NCI-H146 (cell line): ENCODE data around the gene UBL4B.

ENCODE experiments used
- DNase-seq: peaks from one replicate; lab custom pipeline; 2025; lab: John Stamatoyannopoulos, UW

UBL4B gene

DNA sequence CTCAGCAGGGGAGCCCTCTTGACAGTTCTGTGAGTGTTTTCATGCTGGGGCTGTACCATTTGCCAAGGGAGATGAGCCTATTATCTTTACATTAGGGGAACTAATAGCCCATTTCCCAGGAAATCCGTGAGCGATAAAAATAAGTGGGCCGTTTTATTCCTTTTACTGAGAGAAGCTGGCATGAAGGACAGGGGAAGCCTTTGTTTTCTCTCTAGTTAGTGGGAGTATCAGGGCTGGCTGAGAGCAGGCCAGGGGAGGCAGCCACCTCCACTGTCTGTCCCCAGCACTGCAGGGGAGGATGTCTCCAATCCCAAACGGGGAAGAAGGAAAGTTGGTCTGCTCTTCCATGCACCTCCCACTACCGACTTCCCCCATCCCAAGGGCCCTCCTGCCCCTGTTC, 2.5 kb downstream of the UBL4B start:
- DNase-seq = peak; percentile 37

DNA sequence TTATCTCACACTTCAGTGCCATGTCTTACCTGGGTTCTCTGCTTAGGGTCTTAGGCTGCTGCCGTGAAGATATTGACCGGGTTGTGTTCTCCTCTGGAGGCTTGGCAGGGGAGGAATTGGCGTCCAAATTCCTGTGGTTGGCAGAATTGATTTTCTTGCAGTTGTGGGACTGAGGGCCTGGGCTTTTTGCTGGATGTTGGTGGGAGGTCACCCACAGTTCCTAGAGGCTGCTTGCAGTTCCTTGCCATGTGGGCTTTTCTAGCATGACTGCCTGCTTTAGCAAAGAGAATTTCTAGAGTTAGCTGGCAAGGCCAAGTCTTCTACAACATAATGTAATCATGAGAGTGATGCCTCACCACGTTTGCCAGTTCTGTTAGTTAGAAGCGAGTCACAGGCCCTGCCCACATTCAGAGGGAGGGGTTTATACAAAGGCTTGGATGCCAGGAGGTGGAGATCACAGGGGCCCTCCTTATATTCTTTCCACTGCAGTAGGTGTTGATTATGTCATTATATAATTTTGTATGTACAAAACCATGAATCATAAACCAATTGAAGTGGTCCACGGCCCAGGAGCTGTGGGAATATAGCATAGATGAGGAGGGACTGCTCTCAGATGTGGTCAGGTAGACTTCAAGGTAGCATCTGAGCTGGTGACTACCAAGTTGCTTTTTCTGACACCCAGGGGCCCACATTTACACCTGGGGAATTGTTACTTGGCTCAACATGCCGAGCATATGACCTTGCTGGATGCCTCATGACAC, 6.6 kb downstream of the UBL4B start:
- no peak for DNase-seq

DNA sequence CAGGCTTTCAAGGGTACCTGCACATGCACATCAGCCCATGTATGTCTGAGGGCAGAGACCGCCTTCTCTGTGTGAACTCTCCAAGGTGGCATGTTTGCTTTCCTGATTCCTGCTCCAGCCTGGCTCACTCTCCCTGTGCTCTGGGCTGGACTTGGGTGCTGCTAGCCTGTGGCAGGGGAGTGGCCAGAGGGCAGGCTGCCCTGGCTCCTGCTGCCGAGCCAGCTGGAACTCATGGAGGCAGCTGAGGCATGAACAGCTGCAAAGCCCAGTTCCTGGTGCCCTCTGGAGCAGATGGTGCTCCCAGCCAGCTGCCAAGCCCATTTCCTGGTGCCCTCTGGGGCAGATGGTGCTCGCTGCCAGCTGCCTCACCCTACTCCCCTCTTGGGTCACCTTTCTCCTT, 7.6 kb downstream of the UBL4B start:
- DNase-seq = peak; percentile 22

DNA sequence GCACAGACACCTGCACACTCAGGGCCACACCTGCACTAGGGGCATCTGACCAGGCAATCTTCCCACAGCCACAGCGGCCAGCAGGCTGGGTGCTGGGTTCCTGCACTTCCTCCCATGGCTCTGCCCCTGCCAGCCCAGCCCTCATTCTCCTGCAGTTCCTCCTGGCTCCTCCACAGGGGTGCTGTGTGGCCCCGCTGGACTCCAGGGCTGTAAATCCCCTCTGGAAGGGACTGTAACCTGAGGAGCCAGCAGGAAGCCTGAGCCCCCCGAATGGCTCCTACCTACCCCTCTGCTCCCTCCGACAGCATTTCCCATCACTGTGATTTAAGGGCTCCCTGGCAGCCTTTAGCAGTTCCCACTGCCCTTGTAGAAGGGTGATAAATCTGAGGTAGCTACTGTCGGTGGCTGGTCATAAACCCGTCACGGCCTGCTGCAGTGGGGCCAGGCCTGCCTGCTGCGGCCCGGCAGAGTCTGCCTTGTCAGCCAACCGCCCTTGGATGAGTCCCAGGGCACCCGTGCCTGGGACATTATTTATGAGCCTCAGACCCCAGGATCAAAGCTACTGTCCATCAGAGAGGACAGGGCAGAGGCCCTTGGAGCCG, 8.8 kb downstream of the UBL4B start:
- peak; percentile 28 for DNase-seq

DNA sequence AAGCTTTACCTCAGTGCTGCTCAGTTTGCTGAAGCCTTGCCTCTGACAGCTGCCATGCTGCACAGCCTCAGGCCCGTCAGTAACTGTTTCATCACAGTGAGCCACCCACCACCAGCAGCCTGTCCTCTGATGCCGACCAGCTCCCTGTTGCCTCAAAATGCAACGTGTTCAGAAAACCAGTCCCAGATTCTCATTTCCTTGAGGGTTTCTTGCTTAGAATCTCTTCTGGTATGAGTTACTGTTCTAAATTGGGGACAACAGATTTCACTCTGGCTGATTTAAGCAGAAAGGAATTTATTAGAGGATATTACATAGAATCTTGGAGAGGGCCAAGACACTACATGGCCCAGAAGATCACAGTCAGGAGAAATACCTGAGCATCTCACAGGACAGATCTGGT, 11.0 kb downstream of the UBL4B start:
- no peak for DNase-seq

DNA sequence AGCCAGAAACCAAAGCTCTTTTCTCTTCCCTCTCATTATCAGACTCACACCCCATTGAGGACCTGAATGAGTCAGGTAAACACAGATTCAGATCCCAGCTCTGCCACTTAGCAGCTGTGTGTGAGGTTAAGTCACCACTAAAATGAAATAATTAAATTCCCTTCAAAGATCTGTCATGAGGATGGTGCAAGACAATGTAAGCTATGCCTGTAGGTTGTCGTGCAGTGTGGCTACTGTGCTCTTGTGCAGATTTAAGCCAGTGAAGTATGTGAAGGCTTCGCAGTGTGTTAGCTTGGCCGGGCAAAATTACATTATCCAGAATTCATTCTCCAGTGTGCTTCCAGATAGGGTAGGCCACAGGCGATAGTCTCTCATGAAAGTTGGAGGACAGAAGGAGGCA, 13.6 kb downstream of the UBL4B start:
- peak; percentile 50 for DNase-seq

DNA sequence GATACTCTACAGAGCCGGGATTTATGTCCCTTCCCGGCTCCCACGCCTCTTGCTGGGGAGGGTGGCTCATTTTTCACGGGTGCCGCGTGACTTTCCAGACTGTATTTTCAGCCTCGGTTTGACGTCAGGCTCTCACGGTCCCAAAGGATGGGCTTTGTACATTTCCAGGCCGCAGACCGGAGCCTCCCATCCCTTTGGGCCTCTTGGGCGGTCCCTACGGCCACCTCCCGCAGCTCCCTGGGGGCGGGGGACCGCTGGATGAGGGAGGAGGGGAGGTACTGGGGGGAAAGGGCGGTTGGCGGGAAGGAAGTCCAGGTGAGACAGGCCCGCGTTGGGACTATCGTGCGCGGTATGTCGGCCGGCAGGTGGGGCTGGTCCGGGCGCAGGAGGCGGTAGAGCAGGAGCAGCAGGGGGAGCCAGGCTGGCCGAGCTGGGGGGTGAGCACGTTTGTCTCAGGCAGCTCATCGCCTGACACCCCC, 17.9 kb downstream of the UBL4B start:
- no peak for DNase-seq

DNA sequence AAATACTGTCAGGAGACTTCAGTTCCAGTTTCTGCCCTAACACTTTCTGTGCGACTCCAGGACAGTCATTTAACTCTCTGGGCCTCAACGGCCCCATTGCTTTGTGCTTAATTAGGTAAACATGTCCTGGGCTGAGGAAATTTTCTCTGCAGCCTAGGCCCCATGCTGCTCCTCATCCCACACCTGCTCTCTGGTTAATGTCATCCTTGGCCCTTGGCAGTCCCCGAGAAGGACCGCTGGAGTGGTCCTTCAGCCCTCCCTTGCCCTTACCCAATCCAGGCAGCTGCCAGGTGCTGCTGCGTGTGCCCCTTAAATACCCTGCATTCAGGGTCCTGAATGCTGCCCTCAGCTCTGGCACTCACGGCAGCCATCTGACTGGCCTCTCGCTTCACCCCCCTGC, 18.7 kb downstream of the UBL4B start:
- peak; percentile 78 for DNase-seq

DNA sequence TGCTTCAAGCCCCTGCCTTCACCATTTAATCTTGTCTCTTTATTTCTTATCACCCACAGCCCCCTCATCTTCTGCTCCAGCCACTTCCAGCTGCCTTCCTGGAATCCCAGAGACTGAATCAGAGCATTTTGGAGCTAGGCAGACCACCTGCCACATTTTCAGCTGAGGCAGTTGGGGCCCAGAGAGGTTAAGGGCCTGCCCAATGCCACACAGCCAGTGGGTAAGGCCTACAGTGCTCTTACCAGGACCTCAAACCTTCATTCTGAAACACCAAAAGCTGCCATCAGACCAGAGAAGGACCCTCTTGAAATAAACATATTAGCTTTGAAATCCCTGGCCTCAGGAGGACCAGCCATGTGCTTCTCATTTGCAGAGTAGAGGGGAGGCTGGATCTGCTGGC, 20.4 kb downstream of the UBL4B start:
- no peak for DNase-seq

DNA sequence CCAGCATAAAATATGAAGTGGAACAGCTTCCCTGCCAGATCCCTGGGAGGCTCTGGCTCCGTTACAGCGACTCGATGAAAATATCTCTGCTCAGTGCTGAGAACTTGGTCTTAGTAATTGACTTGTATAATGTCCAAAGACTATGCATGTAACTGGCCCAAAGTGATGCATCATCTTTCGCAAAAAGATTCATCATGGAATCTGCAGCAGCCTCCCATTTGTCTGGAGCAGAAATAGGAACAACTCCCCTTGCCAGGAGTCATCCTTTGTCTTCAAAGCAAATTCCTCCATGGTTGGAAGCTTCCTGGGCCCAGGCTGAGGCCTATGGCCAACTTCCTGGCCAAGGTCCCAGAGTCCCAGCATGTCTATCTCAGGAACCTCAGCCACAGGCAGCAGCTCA, 21.2 kb downstream of the UBL4B start:
- DNase-seq = no peak

DNA sequence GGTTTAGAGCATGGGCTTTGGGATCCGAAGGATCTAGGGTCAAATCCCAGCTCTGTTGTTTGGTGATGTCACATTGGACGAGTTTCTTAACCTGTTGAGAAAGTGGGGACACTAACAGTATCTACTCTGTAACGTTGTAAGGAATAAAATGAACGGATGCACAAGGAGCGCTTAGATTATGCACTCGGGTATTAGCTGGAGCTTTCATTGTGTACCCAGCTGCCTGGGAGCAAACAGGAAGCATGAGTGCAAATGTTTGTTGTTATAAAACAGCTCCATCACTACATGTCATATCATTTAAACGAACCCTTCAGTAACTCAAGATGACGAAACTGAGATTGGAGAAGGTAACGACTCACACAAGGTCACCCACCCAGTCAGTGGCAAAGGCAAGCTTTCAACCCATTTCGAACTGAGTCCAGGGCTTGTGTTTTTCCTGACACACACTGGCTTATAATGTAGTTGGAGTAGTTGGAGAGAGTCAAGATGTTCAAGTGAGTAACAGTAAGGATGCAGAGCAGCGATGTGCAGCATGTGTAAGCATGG, 21.9 kb downstream of the UBL4B start:
- DNase-seq = peak; percentile 88

DNA sequence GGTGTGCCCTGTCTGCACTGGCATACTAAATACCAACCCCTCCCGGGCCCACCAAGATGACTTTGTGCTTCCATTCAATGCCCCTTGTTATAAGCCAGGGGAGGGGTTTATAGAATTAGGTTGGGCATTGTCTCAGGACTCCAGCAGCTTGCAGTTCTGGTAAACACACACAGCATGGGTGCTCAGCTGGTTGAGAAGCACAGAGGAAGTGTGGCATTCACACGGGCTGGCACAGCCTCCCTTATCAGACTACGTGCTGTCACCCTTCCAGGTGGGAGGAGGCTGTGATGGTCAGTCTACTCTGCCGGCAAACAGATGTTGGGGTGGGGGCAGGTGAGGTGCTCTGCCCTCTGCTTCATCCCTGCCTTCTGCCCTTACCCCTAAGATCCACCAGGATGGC, 23.0 kb downstream of the UBL4B start:
- DNase-seq = peak; percentile 97

DNA sequence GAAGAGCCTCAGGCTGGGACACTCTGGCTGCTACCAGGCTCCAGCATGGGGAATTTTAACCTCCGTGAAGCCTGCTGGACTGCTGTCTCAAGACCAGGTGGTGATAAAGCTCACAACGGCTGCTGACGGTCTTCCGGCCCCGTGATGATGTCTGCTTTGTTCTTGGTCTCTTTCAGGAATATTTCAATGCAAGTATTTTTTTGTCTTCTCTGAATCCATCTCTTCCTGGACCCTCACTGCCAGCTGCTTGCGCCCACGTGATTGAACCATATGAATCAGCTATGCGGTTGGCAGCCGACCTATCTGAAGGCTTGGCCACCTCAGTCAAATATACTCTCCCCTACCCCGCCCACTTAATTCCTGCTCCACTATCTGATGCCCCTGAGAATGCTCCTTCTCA, 23.4 kb downstream of the UBL4B start:
- DNase-seq = peak; percentile 85

DNA sequence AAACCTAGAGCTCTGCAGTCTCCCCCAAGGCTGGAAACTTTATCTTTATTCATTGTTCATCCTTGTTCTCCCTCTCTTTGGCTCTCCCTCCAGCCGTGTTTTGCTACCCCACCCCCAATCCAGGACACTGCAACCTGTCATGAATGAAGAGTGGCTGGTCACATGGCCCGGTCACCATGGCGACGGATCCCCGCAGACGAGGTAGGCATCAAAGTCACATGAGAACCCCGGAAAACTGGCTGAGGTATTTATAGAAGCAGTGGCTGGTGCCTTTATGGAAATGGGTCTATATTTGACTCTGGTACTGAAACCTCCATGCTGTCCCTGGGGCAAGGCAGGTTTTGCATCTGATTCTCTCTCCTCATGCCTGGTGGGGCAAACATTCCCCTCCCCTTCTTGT, 24.7 kb downstream of the UBL4B start:
- peak; percentile 96 for DNase-seq

DNA sequence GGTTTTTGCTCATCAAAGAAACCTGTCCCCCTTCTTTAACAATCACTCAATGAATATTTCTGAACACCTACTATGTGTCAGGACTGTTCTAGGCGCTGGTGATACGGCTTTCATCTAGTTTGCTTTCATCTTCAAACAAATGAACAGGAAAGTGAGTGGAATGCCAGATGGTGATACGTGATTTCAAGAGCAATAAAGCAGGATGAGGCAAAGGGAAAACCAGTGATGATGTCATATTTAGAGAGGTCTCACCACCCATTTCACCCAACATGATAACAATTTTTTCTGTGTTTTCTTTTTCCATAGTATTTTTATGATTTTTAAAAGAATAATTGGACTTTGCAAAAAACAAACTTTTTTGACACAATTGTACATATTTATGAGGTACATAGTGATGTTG, 26.7 kb downstream of the UBL4B start:
- DNase-seq = no peak

DNA sequence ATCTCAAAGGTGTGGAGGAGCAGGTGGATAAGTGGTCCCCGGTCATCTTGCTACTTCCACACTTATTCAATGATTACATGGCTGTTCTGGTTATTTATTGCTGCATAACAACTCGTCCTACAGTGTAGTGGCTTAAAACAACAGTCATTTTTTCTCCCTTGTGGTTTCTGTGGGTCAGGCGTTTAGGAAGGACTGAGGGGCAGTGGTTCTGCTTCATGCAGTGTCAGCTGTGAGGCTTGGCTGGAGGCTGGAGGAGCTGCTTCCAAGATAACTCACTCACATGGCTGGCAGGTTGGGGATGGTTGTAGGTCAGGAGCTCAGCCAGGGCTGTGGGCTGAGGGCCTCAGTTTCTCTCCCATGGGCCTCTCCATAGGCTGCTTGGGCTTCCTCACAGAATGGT, 32.1 kb downstream of the UBL4B start:
- no peak for DNase-seq

DNA sequence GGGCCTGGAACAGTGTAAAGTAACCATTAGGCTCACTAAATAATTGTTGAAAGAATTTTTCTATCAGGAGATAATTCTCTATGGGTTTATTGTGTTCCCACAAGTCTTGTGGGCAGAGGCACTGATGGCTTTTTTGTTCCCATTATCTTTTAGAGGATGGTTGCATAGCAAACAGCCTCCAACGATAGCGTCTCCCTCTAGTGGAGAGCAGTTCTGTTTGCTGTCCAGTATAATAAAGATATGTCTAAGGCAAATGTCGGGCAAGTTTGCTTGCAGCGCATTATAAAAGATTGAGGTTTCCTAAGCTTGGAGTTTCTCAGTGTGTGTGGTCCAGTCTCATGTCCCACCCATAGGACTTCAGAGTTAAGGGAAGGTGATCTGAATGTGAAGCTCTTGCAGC, 36.7 kb downstream of the UBL4B start:
- peak; percentile 64 for DNase-seq

DNA sequence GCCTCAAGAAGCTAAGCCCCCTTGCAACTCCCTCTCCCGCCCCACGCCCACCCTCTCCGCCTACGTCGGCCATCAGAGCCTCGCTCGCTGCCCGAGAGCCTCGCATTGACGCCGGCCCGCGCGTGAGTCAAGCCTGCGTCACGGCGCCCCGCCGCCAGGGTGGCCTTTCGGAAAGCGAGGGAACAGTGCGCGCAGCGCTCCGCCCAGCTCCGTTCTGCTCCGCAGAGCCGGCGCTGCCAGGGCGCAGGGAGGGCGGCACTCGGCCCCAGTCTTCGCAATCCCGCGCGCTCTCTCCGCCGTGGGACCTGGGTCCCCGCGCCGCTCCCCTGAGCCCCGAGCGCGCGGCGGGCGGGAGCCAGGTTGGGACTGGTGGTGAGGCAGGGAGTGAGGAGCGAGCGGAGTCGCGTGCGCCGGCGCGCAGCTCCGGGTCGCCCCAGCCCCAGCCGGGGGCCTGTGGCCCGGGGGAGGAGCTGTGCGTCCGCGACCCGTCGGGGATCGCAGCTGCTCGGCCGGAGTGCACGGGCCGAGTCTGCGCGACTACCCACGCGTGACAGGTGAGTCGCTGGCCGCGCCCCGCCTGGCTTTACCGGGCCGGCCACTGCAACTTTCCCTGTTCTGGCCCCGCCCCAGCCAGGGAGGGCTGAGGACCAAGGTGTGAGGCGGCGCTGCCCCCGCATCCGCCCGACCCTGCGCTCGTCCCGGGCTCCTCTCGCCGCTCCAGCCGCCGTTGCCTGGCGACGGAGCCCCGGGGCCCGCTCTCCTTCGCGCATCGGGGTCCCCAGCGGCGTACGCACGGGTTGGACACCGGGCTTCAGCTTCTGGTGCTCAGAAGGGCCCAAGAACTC, 38.3 kb downstream of the UBL4B start, which contains the start of gene SLC6A17:
TSS of gene SLC6A17 (plus strand) at position 165 of the 845 bp plus-strand sequence. CDS start 16,436 bp downstream, outside the sequence.
- DNase-seq = peak; percentile 71

DNA sequence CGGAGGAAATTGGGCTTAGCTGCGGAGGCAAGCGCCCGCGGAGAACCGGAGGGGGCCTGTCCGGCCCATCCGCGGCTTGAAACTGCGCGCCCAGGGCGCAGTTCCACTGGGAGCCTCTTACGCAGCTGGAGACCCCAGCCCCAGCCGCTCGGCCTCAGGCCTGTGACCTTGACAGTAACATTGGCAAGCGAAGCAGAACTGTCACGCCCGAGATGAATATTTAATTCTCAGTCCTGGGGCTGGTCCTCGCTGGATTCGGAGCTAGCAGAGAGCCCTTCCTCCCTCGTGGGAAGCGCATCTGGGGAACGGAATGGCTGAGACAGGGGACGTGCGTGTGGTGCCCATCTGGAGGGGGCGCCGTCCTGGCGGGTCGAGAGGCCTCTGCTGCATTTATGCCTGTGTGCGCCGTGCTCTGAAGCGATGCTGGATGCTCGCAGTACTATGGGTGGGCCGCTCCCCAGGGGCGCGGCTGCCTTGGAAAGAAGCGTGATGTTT, 39.0 kb downstream of the UBL4B start:
- DNase-seq = peak; percentile 39

DNA sequence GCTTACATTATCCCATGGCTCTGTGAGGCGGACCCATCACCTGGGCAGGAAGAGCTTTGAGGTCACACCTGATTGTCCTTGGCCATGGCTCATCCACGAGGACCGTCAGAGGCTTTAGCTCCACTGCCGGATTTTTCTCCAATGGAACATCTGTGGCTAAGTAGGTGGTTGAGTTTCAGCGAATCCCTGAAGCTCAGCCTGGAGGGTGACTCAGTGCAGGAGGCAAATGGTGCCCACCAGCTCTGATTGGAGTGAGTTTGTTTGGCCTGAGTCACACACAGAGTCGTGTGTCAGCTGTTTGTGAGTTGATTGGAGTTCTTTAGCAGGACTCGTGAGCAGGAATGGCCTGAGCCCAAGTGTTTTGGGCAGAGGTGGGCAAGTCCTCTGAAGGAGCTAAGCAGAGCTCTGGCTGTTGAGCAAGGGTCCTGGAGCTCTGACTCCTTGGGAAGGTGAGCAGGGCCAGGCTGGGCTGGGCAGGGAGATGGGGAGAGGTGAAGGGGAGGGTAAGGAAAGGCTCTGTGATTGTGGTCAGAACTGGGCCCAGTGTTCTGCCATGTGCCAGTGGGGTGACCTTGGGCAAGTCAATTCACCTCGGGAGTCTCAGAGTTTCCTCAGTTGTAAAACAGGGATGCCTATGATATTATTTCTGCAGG, 40.0 kb downstream of the UBL4B start:
- no peak for DNase-seq

DNA sequence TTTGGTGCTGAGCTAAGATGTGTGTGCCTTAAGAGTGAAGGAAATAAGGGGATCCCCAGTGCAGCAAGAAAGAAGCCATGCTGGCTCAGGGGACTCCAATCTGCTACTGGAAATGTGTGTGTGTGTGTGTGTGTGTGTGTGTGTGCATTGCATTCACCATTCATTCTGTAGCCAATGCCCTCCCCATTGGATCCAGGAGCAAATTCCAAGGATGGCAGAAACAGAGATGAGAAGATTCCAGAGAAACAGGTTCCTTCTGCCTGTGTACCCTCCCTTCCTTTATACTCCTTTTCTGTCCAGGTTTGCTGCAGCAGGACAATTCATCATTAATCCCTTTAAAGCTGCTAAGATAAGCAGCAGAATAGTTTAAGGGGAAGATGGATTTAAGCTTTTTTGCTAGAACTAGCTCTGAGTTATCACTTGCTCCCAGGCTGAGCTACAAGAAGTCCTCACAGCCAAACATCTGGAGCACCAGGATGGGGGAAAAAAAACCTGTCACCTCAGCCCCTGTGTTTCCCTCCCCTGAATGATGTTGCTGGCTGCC, 41.2 kb downstream of the UBL4B start:
- DNase-seq = no peak
